22Rv1 (cell line): ENCODE data around the gene TRAK1.
A peak's percentile ranks its signal among the peaks of the same experiment; 100 is the strongest.

Experiments used
- H3K27ac ChIP-seq: fragments of 450-650 bp; 2 replicates; pipeline ENCODE4 v1.5.1; 2017
- CTCF ChIP-seq: fragments of 450-650 bp; IDR thresholded peaks from 2 replicates; pipeline ENCODE4 v1.5.1; 2017; ENCODE audit warnings: mild to moderate bottlenecking
- ZFX ChIP-seq: fragments of 450-650 bp; IDR thresholded peaks from 2 replicates; pipeline ENCODE4 v1.6.1; 2017; ENCODE audit warnings: antibody characterized with exemption, borderline replicate concordance

Gene TRAK1

GRCh38 chr3:42140665-42141203 lies 49.6 kb downstream of the TRAK1 start:
- no peak for TF ChIP-seq CTCF
- TF ChIP-seq ZFX, result no peak
- H3K27ac ChIP-seq, result no peak overlapping the region

GRCh38 chr3:42143440-42143839 lies 52.3 kb downstream of the TRAK1 start:
- no peak for TF ChIP-seq CTCF
- TF ChIP-seq ZFX, result no peak
- H3K27ac ChIP-seq, result no peak overlapping the region

- no peak for TF ChIP-seq ZFX
- TF ChIP-seq CTCF, result no peak
- no peak overlapping the region for H3K27ac ChIP-seq
Observed at GRCh38 chr3:42144209-42144608, 53.1 kb downstream of the TRAK1 start.

GRCh38 chr3:42148086-42148848 lies 57.1 kb downstream of the TRAK1 start:
- H3K27ac ChIP-seq, result no peak overlapping the region
- TF ChIP-seq CTCF (no peak), ZFX (no peak)

- H3K27ac ChIP-seq, result peak overlapping the region; percentile 22; the same call in 1 of the 2 replicates
Observed at GRCh38 chr3:42148982-42149432, 57.9 kb downstream of the TRAK1 start.

GRCh38 chr3:42149532-42149931 lies 58.4 kb downstream of the TRAK1 start:
- TF ChIP-seq CTCF (no peak), ZFX (no peak)
- peak overlapping the region; percentile 22; the same call in 1 of the 2 replicates for H3K27ac ChIP-seq

More at GRCh38 chr3:42148982-42149432, 57.9 kb downstream of the TRAK1 start:
- TF ChIP-seq CTCF, result no peak
- TF ChIP-seq ZFX, result no peak

GRCh38 chr3:42149975-42150374 lies 58.8 kb downstream of the TRAK1 start:
- H3K27ac ChIP-seq, result peak overlapping the region; percentile 22; the same call in 1 of the 2 replicates
- TF ChIP-seq CTCF (no peak), ZFX (no peak)
